NOMO-1 treated with DMSO at 0.1 percent for 48 hours (cell line): ENCODE data around the gene HMGN3.

Experiments used
- DNase-seq: peaks from one replicate; lab custom pipeline; 2025; ENCODE audit not compliant: unreplicated experiment; lab: John Stamatoyannopoulos, UW

HMGN3 gene

GRCh38 chr6:79233611-79234149 is 802 bp downstream of the HMGN3 start:
- peak; percentile 91 for DNase-seq

DNA sequence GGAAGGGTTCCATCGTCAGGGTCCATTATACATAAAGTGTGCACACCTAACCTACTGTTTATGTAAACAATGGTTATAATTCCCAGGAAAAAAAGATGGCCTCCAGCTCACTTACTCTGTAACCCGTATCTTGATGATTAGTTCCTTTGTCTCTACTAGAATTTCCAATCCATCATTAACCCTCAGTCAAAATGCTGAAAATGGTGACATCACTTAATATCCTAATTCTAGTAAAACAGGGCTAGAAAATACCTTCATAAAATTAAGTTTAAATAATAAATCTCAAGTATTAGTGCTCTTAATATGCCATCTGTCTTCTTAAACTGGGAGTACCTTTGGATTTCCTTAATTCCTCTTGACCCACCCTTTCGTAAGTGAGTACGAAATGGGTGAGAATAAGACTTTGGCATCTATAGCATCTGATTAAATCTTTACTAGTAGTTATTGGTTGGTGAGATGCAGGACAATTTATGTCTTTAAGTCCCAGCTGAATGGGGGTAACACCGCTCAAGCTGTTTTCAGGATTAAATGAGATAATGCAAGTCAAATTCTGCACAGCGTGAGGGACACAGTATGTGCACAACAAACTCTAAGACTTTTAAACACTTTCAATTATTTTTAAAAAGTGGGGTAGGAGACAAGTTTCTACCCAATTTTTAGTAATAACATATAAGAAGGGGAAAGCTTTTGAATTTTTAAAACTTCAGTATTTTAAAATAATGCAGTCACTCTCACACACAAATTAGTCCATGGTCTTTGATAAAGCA is 1.6 kb downstream of the HMGN3 start:
- DNase-seq, result no peak

DNA sequence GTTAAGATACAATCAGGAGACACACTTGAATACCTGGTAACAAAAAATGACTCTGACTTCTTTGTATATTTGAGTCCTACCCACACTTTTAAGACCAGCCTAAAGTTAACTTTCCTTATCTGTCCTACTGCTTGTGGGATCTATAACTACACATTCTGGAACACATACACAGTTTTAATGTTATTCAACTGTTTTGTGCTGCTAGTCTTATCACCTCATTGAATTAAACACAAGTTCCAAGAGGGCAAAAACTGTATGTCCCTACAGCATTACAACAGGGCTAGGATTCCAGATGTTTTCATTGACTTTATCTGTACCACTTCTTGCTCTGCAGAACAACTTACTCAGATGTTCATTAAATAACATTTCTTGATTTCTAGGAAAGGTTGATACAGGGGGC is 2.8 kb downstream of the HMGN3 start:
- no peak for DNase-seq

DNA sequence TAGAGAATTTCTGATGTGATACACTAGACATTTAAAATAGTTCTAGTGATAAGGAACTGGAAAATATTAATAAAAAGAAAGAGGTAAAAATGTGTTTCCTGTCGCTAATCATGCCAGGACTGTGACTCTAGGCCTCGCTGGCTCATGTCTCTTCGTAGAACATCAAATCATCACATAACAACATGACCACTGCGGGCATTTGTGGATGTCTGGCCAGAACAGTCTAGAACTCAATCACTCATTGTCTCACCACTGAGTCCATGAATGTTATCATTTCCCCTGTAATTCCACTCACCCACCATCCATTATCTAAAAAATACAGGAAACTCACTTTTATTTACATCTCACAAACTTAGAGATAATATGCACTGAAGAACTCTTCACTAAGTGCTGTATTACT is 3.4 kb downstream of the HMGN3 start:
- no peak for DNase-seq

GRCh38 chr6:79230149-79230548 is 4.3 kb downstream of the HMGN3 start:
- DNase-seq, result no peak

DNA sequence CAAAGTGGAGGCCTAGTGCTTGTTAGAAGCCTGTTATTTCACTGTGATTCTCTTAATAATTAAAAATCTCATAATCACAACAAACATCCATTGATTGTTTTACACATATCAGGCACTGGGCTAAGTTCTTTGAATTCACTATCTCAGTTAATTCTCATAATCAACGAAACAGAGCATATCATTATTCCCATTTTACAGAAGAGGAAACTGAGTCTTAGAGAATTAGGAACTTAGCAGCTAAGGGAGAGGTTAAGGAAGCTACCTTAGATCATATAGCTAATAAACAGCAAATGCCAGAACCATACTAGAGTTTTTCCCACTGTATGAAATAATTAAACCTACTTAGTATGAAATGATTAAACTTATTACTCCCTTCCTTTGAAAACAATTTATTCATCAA is 7.0 kb downstream of the HMGN3 start:
- no peak for DNase-seq

DNA sequence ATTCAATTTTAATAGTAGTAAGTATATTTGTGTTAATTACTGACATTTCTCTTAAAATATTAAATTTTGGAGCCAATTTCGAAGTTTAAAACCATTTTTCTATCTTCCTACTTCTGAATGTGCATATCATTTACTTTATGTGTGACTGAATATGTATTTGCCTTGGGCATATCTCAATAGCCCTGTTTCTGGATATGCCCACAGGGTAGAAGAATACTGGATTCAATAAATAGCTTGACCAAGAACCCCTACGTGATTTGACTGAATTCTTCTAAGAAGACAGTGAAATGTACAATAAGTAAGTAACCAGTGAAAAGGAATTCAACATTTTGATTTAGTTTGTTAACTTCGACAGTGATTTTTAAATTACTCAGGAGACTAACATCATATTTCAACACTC is 7.8 kb downstream of the HMGN3 start:
- DNase-seq, result no peak

- no peak for DNase-seq
These were observed 8.5 kb downstream of the HMGN3 start for GRCh38 chr6:79225717-79226599.

DNA sequence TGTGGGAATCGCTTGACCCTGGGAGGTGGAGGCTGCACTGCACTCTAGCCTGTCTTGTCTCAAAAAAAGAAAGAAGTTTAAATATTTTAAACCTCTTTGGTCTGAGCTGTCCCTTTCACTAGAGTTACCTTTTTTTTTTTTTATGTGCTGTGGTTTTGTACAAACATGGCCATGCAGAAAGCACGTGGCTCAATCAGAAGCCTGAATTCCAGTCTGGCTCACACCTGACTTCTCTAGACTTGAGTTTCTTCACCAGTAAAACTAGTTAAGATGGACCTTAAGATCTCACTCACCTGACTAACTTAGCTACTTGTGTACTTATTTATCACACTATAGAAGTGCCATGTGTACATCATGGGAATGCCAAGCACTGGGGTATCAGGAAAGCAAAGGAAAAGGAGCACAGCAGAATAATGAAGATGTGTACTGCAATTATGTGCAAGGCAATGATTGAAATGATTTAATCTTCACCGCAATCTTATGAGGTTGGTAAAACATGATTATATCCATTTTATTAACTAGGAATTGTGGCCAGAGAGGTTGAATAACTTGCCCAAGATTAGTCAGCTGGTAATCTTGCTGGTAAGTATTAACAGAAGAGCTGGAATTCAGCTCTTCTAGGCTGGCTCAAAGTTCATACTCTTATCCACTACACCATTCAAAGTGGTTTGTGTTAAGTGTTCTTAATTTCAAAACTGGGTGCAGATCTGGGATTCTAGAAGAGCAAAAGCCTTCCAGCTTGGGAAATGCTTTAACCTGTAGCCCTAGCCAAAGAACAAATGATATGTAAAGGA is 10.7 kb downstream of the HMGN3 start:
- no peak for DNase-seq

DNA sequence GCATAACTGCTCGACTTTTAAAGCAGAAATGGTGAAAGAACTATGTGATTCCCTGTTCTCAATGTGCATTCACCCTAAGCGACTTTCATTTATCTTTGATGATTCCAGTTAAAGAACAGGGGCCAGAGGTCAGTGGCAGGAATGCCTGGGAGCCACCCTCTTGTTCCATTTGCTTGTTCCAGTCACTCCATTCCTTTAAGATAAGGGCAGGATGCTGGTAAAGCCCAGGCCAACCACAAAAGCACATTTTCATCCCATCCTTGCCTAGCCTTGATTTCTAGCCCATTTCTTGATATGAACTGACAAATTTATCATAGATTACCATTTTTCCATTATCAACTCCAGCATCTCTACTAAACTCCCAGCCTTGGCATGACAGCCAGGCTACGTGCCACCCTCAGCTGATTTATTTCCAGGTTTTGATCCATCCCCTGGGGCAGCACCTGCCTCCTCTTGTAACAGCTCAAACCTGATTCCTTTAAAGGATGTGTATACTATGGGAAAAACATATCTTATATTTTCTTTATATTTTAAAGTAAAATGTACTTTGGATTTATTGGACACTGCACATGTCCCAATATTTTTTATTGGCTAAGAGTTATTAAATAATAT is 19.2 kb downstream of the HMGN3 start:
- DNase-seq, result no peak

GRCh38 chr6:79212859-79213258 is 21.6 kb downstream of the HMGN3 start:
- DNase-seq, result no peak

DNA sequence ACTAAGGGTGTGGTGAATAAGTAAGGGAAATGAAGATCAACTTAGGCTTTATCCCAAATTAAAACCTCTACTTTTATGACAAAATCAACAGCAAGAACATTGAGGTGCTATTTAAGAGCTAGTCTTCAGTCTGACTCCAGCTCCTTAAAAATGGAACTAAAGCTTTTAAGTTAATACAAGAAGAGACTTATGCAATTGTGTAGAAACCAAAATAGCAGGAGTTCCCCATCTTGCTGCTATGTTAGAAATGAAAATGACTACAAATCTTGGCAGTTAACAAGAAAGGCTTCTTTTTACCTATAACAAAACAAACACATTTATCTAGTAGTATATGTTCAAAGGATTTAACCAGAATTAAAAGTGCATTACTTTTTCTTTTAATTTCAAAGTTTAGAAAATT is 25.7 kb downstream of the HMGN3 start:
- peak; percentile 57 for DNase-seq

DNA sequence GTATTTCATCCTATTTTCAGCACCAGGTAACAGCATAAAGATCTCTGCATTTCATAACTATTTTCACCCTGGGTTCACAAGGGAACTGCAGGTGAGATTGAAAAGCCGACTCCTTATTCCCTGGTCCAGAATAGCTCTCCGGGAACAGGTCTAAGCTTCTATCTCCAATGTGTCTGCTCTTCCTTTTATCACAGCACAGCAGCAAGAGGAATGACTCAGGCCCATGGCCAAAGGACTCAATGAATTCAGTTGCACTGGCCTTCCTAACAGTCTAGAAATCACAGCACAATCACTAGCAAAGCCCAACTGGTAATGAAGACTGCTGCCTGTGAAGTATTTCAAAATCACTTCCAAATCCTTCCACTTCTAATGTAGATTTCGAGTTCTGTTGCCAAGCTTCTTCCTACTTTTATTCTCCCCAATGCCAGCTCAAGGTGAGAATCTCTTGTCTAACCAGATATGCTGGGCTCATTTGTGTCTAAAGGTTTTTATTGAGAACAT is 30.7 kb downstream of the HMGN3 start:
- DNase-seq, result no peak

- DNase-seq, result no peak
These were observed 31.9 kb downstream of the HMGN3 start for GRCh38 chr6:79202556-79202955.

GRCh38 chr6:79201983-79202382 is 32.5 kb downstream of the HMGN3 start:
- DNase-seq, result peak; percentile 13

- no peak for DNase-seq
These were observed 33.3 kb downstream of the HMGN3 start for GRCh38 chr6:79201143-79201542.

DNA sequence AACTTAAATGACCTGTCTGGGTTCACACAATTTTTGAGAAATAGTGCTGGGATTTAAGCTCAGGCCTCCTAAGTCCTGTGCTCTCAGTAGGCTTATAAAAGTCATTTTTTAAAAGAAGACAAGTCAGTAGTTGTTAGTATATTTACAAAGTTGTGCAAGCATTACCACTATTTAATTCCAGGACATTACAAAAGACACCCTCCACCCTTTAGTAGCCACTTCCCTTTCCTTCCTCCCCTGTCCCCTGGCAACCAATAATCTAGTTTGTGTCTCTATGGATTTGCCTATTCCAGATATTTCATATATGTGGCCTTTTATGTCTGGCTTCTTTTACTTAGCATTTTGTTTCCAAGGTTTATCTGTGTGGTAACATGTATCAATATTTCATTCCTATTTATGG is 37.6 kb downstream of the HMGN3 start:
- DNase-seq, result peak; percentile 83

GRCh38 chr6:79193971-79194370 is 40.5 kb downstream of the HMGN3 start:
- no peak for DNase-seq

GRCh38 chr6:79189760-79190350 is 44.6 kb downstream of the HMGN3 start:
- DNase-seq, result no peak

GRCh38 chr6:79188885-79189480 is 45.5 kb downstream of the HMGN3 start:
- DNase-seq, result no peak
